ENCODE measurements around the gene DTX3L. TPM values are rescaled to one million over a fixed set of nuclear protein-coding genes. Genes with fewer than 3 reads are reported as not detected.

Gene DTX3L
- total and polyA plus RNA-seq, 10 of the 15 experiments (the other 5 are each of a cell fraction or from before 2014, with no cell fraction given): 9.9 to 41.4 (median 21.7) TPM

- TF ChIP-seq RELB (IDR thresholded peaks at IDR 0.05; ENCODE audit: low read depth) (no peak), ETV6 (conservative IDR thresholded peaks at IDR 0.05 in 1 of 2, IDR thresholded peaks at IDR 0.05 in 1 of 2; ENCODE audit: borderline replicate concordance in 1 of 2, low read depth in 1 of 2) (no peak)
These were observed 44.4 kb upstream of the DTX3L start (continued) for GRCh38 chr3:122519693-122520092.

- POLR2A ChIA-PET: interaction anchor here (0.6 kb wide), 1 partner anchor 172 kb away, joined by 5 read pairs; no protein-coding TSS in a partner anchor
- no peaks in the 10 kb centered on the region for H4K20me1 ChIP-seq (ENCODE audit: control insufficient read depth, insufficient read depth)
- no peaks in the 10 kb centered on the region for H3K79me2 ChIP-seq (ENCODE audit: control insufficient read depth, insufficient read depth, low read length)
- no peak for FAIRE-seq
- CTCF ChIA-PET: no interaction called here
- no peak overlapping the region for H3K4me3 ChIP-seq
- no peaks in the 10 kb centered on the region for H3K9me3 ChIP-seq (replicated peaks; ENCODE audit: control insufficient read depth, insufficient read depth, low read length)
- no peaks in the 10 kb centered on the region for H3K36me3 ChIP-seq (ENCODE audit: control insufficient read depth in 2 of 2, insufficient read depth in 2 of 2, low read length in 1 of 2)
- intact Hi-C loops (cut with micrococcal nuclease; ENCODE audit: unreplicated experiment): no loop called here
- H3K27me3 ChIP-seq (replicated peaks in 1 of 2; ENCODE audit: control insufficient read depth in 2 of 2, insufficient read depth in 2 of 2, low read length in 1 of 2): no peaks in the 10 kb centered on the region
- ATAC-seq: no peak
- SMC1A ChIA-PET (ENCODE audit: uncharacterized antibody, unreplicated experiment): interaction anchor here (1.6 to 1.9 kb wide), 2 partner anchors 10 to 24 kb away, joined by 3 to 5 read pairs; no protein-coding TSS in a partner anchor
- H3K4me2 ChIP-seq (ENCODE audit: control insufficient read depth, insufficient read depth): no peak overlapping the region
- H3K9ac ChIP-seq (ENCODE audit: control insufficient read depth, insufficient read depth, low read length): no peak overlapping the region
- DNase-seq (ENCODE audit: low read depth, low spot score): no peak
- no peak overlapping the region for H2AFZ ChIP-seq (ENCODE audit: control insufficient read depth, low read depth, low read length)
- no peaks in the 10 kb centered on the region for H3K4me1 ChIP-seq (ENCODE audit: control insufficient read depth, insufficient read depth, low read length)
- 100% methylated on average over 4 of the region's 4 CpGs for WGBS (ENCODE audit: insufficient coverage, insufficient replicate concordance, low lambda C conversion rate, missing lambda C conversion rate)
- BruUV-seq (replicated peaks): no TSS peak
- in situ Hi-C loops (cut with MboI): no loop called here
- RAD21 ChIA-PET (ENCODE audit: unreplicated experiment): no interaction called here
- H3K27ac ChIP-seq (ENCODE audit: control insufficient read depth, insufficient read depth): no peak overlapping the region
- TF ChIP-seq SIX5 (IDR thresholded peaks at IDR 0.05; ENCODE audit: low read depth, low read length, severe bottlenecking) (no peak), CBX5 (IDR thresholded peaks at IDR 0.05; ENCODE audit: low read depth) (no peak), RB1 (IDR thresholded peaks at IDR 0.05; ENCODE audit: borderline replicate concordance) (no peak), FOXM1 (IDR thresholded peaks at IDR 0.05; ENCODE audit: low read depth, low read length) (no peak), STAT3 (IDR thresholded peaks at IDR 0.05; ENCODE audit: low read depth, low read length) (no peak), CUX1 (IDR thresholded peaks at IDR 0.05; ENCODE audit: insufficient replicate concordance, low read depth, low read length) (no peak), CTCF (IDR thresholded peaks at IDR 0.05 in 2 of 3, conservative IDR thresholded peaks at IDR 0.05 in 1 of 3; ENCODE audit: control insufficient read depth in 2 of 3, extremely low read depth in 1 of 3, insufficient read depth in 1 of 3, low read depth in 3 of 3, low read length in 3 of 3) (no peak), TBL1XR1 (IDR thresholded peaks at IDR 0.05; ENCODE audit: low read depth, low read length) (no peak), FOS (IDR thresholded peaks at IDR 0.05; ENCODE audit: borderline replicate concordance, extremely low read depth, insufficient read length) (no peak)
These were observed 43.3 kb upstream of the DTX3L start for GRCh38 chr3:122520861-122521260.
